EL (cell line): ENCODE data around the gene SFR1.
A peak's percentile ranks its signal among the peaks of the same experiment; 100 is the strongest.

Experiments
- DNase-seq: peaks from one replicate; pipeline ENCODE4 v3.0.0-alpha.2; 2016

SFR1 gene, protein sequence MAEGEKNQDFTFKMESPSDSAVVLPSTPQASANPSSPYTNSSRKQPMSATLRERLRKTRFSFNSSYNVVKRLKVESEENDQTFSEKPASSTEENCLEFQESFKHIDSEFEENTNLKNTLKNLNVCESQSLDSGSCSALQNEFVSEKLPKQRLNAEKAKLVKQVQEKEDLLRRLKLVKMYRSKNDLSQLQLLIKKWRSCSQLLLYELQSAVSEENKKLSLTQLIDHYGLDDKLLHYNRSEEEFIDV

DNA sequence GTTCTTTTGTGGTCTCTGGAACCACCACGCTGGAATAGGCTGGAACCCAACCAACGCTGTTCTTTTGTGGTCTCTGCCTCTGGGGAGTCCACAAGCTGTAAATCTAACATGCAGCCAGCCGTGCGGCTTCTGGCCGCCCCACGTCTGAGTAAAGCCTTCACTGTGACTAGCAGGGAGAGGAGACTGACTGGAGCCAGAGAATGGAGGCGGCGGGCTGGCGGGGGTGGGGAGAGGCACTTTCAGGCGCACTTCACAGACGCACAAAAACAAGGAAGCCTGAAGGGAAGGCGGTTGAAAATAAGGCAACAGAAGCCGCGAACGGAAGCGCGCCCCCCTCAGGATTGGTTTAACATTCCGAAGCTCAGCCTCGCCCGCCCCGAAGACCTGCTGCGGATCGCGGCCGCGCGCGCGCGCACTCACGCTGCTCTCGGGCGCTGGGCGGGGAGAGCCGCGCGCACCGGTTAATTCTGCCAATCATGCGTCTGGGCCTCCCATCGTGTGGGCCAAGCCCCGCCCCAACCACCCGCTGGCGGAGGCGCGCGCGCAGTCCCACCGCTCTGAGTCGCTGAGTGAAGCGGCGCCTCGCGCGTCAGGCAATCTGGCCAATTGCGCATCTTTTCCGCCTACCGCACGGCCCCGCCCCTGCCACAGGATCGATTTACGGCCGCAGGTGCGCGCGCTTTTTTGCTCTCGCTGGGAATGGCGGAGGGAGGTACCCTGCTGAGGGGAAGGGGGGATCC is at the start of gene SFR1:
Gene SFR1, plus strand, starts transcription at position 687 of the 740 bp plus-strand sequence. Its CDS starts 13 bp downstream, at position 700.
- peak; percentile 98 for DNase-seq

DNA sequence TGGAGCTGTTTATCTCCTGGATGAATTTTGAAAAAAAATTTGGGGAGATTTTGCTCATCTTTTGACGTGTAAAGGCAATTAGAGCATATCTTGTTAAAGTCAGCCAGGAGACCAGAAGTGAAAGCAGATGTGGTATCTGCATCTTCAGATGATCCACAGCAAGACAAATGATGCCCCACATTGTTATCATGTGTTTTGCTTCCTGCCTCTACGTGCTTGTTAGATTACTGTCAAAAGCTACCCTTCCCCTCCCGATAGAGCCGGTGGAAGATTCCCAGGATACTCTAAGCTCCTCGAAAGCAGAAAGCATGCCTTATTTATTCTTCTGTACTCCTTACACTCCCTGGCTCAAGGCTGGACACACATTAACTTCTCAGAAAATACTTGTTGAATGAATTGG is 49.2 kb upstream of the SFR1 start:
- no peak for DNase-seq

DNA sequence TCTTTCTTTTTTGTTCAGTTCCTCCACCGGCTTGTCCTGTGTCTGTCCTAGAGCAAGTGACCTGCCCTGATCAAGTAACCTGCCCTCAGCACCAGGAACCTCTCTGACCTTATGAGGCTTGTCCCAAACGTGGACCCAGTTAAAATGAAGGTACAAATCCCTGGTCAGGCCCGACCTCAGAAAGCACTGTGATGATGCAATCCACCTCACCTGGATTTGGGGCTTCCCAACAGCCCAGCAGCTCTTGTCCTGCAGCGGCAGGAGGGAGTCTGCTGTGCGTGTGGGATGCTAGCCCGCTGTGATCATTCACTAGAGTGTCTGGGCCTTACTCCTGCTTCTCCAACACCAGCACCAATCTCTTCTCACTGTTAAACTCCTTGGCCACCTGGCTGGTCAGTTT is 47.5 kb upstream of the SFR1 start:
- DNase-seq: no peak

GRCh38 chr10:104076743-104077160 is 45.2 kb upstream of the SFR1 start:
- DNase-seq: peak; percentile 8

- no peak for DNase-seq
Observed at GRCh38 chr10:104077247-104077646, 44.7 kb upstream of the SFR1 start.

GRCh38 chr10:104077663-104078151 is 44.3 kb upstream of the SFR1 start:
- DNase-seq: no peak

DNA sequence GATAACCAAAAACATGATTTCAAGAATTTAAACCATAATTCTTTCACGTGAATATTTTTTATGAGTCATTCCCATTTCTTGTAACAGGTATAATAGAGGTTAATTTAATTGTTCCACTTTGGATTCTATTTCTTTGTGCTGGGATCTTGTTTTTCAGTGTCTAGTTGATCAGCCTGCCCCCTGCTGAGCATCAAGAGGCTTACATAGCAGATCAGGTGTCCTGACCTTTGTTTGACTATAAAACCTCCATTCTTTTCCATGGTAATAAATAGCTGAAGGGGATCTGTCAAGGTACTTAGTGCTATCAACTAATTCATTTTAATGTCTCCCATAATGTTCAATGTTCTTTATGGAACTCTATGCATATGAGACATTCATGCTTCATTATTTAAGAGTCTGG is 41.2 kb upstream of the SFR1 start:
- peak; percentile 18 for DNase-seq

GRCh38 chr10:104081998-104082397 is 40.0 kb upstream of the SFR1 start:
- DNase-seq: no peak

DNA sequence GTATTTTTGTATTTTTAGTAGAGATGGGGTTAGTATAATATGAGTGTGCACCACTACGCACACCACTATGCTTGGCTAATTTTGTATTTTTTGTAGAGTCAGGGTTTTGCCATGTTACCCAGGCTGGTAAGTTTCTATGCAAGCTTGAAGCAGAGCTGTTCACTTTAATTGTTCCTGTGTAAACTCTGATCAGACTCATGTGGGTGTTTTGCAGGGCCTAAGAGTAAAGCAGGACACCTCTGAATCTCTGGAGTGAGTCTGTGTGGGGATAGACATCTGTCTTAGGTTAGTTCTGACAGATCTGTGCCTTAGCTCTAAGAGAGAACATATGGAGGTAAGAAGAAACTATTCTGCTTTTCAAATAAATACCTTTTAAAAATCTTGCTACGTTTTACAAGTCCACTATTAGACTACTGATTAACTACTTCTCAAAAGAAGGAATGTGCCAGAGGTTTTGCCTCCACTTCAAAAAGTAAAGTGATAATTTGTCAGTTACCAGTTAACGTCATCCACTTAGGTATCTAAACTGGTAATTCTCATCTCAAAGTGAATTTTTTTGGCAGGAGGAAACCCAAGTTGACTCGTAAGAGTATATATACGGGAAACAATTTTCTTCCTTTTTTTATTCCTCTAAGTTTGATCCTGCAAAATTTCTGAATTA is 37.4 kb upstream of the SFR1 start:
- DNase-seq: no peak

DNA sequence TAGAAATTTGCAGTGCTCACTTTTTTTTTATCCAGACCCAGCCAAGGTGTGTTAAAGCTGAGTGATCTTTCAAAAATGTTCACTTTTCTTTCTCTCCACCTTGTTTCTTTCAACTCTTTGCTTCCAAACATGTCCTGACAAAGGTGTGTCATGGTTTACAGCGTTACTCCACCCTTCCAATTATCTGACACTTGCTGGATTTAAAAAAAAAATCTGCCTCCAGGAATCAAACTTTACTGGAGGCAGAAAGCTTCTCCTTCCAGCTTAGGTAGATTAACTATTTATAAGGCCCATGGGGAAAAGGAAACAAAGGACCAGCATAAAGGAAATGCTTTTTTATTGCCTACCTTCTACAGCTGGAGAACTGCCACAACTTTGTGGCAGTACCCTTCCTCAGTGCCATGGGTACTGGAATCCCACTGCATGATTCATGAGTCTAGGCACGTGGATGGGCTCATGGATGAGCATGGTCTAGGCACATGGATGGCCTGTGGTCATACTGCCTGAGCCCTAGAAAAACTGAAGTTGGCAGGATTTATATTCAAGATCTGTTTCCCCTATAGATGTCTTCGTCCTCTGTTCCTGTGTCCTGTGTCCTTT is 36.1 kb upstream of the SFR1 start, which contains the start of gene COL17A1:
Gene COL17A1, minus strand, starts transcription at position 80 of the 600 bp plus-strand sequence. CDS start 5,207 bp downstream, outside the sequence.
- no peak for DNase-seq

DNA sequence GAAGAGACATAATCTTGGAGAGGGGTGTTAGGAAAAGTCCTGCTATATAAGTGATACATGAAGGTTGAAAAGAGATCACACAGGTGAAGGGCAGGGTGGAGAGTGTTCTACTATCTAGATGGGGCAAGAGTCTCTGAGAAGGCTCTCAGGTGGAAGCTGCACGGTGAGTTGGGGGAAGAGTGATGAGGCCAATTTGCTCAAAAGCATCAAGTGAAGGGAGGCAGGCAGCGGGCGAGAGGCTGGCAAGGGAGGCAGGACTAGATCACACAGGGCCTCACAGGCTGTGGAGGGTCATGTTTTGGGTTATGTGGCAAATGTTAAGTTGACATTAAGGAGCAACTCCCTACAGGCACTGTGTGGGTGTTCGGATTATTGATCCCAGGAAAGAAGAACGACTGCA is 33.7 kb upstream of the SFR1 start:
- DNase-seq: no peak

- DNase-seq: no peak
Observed at GRCh38 chr10:104089621-104090020, 32.4 kb upstream of the SFR1 start.

GRCh38 chr10:104090611-104091010 is 31.4 kb upstream of the SFR1 start:
- DNase-seq: no peak

DNA sequence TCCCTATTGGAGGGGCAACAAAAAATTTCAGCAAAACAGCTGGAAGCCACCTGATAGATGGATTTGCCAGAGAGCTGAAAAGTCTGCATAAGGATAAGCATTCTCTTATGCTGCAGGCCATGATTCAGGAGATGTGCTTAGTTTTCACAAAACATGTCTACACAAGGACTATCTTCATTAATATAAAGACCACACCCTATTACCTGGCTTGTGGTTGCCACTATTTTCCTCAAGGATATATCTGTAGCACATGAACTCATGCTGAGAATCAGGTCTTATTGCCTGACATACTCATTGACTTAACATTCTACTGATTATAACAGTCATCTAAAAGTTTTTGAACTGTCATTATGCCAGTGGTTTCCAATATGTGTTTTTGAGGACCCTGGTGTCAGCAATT is 29.2 kb upstream of the SFR1 start:
- DNase-seq: no peak

GRCh38 chr10:104096692-104097091 is 25.3 kb upstream of the SFR1 start:
- DNase-seq: no peak

- peak; percentile 34 for DNase-seq
Observed at GRCh38 chr10:104098358-104098925, 23.5 kb upstream of the SFR1 start.

GRCh38 chr10:104099269-104099668 is 22.7 kb upstream of the SFR1 start:
- peak; percentile 13 for DNase-seq

DNA sequence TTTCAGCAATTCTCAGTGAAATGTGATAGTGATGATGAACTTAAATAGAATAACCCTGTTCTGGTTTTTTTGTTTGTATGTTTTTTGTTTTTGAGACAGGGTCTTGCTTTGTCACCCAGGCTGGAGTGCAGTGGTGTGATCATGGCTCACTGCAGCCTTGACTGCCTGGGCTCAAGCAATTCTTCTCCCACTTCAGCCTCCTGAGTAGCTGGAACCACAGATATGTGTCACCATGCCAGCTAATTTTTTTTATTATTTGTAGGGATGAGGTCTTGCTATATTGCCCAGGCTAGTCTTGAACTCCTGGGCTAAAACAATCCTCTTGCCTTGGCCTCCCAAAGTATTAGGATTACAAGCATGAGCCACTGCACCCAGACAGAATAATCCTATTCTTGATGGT is 22.0 kb upstream of the SFR1 start:
- peak; percentile 11 for DNase-seq

GRCh38 chr10:104100795-104101194 is 21.2 kb upstream of the SFR1 start:
- no peak for DNase-seq

GRCh38 chr10:104101902-104102301 is 20.1 kb upstream of the SFR1 start:
- DNase-seq: no peak

- DNase-seq: no peak
Observed at GRCh38 chr10:104103956-104104355, 18.0 kb upstream of the SFR1 start.

GRCh38 chr10:104104418-104104817 is 17.6 kb upstream of the SFR1 start:
- no peak for DNase-seq

DNA sequence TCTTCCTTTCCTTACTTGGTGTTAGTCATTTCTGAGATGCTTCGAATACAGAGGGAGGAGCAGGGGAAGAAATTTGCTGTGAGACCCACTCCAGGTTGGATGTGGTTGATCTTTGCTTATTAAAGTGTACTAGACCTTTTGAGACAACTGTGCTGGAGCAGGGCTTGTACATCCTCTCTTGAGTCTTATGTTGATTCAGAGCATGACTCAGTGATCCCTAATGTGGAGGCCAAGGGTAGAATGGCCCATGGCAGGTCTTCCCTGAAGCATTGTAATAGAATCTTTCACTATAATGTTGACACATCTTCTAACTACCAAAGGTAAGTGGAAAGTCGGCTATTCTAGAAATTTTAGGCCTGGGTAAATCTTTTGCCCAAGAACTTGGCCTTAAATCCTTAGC is 17.0 kb upstream of the SFR1 start:
- DNase-seq: peak; percentile 16
